GM18520 (cell line): ENCODE results near the gene SHBG.

Source experiments
- ATAC-seq: cut with Tn5 transposase; IDR thresholded peaks from one replicate; pipeline ENCODE4 v1.9.1; 2021; ENCODE audit not compliant: unreplicated experiment

The SHBG gene

DNA sequence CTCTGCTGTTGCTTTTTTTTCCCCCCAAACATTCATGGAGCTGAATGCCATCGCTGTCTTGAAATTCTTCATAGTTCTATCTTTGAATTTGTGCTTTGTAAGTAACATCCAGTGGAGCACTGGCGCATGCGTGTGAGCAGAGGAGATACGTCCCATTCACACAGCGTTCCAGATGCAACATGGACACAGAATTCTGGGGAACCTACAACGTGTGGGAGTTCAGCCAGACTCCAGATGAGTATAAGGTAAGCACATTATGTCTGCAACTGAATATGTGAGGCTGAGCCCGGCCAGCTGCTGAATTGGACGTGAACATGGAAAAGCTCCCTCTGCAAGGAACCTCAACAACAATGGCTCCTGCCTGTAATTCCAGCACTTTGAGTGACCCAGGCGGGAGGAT lies 16.5 kb downstream of the SHBG start:
- ATAC-seq = no peak

DNA sequence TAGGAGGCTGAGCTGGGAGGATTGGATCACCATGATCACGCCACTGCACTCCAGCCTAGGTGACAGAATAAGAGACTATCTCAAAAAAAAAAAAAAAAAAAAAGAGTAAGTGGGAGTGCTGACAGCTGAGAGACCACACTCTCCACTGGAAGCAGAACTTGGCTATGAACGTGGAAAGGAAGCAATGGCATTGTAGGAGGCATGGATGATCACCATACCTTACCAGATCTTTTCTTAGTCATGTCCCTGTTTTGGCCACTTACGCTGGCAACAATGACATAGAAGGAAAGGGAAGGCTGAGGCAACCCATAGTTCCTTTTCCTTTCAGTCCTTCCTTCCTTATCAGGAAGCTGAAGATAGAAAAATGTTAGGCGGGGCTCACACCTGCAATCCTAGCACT lies 17.1 kb downstream of the SHBG start:
- no peak for ATAC-seq

DNA sequence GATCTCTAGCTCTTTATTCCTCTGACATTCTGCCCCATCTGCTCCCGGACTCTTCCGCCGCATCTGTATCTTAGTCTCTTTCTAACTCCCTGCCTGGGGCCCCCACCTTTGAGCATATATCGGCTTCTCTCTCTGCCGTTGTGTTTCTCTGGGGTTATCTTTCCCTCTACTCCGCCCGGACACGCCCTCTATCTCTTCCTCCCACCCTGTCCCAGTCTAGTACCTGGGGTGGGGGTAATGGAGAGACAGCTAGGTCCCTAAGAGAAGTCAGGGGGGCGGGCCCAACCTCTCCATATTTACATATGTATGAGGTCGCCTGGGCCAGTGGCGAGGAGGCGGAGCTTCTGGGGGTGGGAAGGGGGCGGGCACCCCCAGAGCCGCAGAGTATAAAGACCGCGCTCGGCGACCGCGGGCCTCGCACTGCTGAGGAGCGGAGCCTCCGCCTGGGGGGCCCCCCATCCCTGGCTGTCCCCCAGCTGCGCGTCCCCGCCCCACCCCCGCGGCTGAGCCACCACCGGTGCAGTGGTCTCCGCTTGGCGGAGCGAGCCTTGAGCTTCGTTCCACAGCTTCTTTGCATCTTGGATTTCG lies 20.7 kb downstream of the SHBG start, which contains the start of gene ATP1B2:
Gene ATP1B2, plus strand, starts transcription at position 418 of the 588 bp plus-strand sequence. CDS start 593 bp downstream, outside the sequence.
- ATAC-seq = no peak

DNA sequence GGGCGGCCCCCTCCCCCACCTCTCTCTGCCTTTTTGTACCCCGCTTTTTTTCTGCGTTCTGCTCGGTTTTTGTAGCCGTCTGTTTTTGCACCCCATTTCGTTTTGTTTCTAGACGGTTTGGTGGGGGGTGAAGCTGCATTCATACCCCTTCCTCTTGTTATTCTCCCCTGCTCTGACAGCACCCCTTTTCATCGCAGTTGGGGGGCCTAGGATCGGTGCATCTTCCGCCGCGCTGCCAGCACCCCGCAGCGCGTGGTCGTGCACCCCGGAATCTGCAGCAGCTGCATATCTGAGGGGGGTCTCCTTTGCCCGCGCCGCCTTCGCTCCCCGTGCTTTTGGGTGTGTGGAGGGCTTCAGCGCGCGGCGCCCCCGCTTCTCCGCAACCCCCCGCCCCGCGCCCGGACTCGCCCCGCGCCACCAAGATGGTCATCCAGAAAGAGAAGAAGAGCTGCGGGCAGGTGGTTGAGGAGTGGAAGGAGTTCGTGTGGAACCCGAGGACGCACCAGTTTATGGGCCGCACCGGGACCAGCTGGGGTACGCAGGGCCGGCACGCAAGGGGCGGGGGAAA lies 21.2 kb downstream of the SHBG start:
- ATAC-seq = no peak

DNA sequence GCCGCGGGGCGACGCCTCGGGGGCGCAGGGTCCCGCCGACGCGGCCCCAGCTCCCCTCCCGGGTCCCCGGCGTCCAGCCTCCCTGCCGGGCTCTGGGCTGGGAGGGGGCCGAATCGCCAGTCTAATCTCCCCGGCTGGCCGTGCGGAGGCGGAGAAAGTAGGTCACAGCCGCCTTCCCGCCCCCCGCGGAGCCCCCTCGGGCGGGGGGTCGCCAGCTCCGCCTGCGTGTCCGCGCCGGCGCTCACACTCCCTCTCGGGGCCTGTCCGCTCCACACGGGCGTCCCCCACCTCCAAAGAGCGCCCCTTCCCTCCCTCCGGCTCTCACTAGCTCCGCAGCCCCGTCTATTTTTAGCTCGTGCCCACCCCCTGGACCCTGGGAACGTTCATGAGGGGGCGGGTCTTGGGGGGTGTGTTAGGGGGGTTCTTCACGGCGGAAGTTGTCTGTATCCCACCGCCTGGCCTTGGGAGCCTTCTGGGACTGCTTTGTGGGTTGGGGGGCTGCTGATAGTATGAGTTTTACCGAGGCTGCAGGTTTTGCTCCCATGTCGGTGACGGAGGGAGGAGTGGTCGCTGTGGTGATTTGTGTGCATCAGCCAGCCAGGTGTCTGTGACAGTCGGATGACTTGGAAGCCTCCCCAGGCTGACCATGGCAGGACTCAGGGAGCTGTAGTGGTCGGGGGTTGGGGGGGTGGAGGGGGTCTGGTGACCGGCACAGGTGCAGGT lies 21.9 kb downstream of the SHBG start:
- no peak for ATAC-seq

DNA sequence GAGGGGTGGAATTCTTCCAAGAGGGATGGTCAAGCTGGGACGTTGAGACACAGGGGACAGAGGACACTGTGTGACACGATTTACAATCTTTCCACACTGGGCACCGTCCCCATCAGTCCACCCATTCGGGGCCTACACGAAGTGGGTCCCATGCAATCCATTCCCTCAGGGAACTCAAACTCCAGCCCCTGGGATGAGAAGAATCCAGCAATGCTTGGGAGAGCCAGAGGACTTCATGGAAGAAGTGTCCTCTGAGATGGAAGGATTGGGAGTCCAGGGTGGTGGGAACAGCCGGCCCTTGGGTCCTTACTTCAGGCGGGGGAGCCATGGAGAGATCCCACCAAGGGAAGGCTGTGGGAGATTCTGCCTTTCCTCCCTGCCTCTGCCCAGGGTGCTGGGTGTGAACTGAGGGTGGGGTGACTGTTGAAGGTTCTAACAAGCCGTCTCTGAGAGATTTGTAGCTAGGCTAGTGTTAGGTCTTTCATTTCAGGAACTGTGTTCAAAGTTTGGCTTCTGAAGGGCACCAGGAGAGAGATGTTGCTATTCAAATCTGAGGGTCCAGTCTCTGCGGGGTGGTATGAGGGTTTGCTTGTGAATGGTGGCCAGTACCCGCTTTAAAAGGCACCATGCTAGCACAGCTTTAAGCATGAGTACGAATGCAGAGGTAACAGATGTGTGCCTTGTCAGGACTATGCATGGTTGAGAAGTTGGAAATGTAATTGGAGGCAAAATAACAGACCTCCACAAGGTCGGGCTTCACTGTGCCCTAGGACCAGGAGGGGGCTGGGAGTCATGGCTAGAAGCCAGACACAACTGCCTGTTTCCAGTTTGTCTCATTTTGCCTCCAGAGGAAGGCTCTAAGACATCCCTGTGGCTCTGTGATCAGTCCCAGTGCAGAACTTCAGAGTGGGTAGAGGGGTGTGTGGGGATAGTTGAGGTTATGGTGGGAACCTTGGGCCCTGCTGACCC lies 22.7 kb downstream of the SHBG start:
- no peak for ATAC-seq

DNA sequence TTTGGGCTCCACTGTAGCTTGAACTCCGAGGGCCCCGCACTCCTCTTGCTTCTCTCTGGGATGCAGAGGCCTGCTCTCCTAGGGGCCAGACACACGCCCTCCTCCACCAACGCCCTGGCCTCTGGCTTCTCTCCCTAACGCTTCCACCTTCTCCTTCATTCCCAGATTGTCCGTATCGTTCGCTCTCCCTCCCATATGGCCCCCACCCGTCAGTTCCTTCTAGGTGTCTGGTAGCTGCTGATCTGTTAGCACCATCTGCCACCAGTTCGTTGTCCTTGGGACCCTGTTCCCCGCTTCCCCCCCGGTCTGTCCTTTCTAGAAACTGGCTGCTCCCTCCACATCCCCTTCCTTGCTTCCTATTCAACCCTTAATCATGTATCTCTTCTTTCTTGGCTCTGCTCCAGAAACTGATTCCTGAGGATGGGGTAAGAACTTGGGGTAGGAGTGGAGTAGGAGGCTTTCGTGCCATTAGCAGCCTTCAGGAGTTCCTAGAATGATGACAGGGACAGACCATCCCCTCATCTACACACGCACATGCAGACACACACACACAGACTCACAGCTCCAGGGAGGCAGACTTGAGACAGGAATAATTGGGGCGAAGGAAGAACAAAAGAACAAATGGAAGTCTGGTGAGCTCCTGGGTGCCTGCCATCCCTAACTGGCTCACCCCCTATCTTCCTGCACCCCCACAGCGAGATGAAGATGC lies 25.1 kb downstream of the SHBG start:
- no peak for ATAC-seq

DNA sequence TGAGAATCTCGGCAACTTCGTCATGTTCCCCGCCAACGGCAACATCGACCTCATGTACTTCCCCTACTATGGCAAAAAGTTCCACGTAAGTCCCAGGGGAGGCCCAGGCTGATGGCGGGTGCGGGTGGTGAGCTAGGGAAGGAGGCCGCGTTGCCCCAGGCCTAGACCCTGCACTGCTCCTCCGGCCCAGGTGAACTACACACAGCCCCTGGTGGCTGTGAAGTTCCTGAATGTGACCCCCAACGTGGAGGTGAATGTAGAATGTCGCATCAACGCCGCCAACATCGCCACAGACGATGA lies 25.6 kb downstream of the SHBG start:
- ATAC-seq = no peak

DNA sequence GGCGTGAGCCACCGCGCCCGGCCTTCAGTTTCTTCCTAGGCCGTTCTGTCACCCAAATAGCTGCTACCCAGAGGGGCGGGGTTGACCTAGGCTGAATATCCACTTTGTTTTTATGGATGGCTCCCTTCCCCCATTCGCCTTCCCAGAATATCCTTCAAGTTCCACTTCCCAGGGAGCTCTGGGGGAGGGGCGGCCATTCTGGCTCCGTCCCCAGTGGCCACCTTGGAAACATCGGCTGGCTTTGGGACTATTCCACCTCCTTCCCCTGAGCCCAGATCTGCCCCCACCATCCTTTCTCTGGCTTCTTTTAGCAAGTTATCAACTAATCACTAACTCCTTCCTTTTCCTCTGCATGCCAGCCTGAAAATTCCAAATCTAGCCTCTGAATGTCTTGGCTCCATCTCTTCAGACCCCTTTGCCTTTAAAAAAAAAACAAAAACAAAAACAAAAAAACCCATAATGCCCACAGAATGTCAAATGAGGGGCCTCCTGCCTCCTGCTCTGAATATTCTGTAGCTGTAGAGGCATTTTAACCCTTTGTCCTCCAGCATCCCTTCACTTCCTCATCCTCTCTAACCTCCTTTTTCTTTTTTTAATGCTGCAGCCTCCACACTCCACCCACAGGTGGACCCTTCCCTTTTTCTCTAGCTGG lies 27.1 kb downstream of the SHBG start:
- no peak for ATAC-seq

DNA sequence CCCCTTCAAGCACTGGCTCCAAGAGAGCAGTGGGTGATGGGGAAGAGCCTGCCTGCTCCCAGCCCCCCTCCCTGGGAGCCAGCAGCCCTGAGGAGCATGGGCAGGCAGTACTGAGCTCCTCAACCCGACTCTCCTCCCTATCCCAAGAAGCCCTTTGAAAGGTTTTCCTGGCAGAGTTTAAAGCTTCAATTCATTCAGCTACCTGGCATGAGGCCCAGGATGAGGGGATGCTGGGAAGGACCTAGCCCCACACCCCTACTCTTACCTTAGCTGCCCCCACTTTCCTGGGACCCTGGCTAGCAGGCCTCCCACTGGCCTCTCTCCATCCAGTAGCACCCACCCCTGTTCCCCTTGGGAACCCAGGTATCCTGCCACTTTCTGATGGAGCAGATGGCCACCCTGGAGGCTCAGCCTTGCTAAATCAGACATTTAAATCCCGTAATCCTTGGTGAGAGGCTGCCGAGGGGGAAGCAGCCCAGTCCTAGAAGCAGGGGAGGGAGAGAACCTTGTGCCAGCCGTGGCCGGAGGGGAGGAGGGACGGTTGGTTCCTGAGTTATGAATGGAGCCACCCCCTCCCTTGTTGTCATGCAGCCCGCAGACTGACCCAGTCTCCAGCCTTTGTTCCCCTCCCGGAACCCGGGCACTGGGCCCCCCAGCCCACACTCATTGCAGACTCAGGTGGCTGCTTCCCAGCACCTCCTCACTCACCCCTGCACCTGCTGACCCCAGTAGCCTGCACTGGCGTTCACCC lies 37.9 kb downstream of the SHBG start:
- ATAC-seq = no peak

DNA sequence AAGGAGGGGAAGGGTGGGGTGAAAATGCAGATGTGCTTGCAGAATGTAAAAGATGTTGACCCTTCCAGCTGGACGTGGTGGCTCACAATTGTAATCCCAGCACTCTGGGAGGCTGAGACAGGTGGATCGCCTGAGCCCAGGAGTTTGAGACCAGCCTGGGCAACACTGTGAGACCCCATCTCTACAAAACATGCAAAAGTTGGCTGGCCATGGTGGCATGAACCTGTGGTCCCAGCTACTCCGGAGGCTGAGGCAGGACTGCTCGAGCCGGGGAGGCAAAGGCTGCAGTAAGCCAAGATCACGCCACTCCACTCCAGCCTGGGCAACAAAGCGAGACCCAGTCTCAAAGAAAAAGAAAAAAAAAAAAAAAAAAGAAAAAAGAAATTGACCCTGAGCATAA lies 38.5 kb downstream of the SHBG start:
- ATAC-seq = no peak

DNA sequence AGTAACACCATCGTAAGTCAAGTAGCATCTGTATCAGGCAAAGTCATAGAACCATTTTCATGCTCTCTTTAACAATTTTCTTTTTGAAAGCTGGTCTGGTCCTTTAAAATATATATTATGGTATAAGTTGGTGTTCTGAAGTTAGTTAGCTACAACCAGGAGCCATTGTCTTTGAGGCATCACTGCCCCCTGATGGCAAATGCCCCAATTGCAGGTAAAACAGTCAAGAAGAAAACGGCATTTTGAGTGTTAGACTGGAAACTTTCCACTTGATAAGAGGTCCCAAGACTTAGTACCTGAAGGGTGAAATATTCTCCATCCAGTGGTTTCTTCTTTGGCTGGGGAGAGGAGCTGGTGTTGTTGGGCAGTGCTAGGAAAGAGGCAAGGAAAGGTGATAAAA lies 43.3 kb downstream of the SHBG start:
- no peak for ATAC-seq

DNA sequence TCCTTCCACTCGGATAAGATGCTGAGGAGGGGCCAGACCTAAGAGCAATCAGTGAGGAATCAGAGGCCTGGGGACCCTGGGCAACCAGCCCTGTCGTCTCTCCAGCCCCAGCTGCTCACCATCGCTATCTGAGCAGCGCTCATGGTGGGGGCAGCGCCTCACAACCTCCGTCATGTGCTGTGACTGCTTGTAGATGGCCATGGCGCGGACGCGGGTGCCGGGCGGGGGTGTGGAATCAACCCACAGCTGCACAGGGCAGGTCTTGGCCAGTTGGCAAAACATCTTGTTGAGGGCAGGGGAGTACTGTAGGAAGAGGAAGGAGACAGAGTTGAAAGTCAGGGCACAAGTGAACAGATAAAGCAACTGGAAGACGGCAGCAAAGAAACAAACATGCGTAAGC lies 45.0 kb downstream of the SHBG start:
- ATAC-seq = no peak

DNA sequence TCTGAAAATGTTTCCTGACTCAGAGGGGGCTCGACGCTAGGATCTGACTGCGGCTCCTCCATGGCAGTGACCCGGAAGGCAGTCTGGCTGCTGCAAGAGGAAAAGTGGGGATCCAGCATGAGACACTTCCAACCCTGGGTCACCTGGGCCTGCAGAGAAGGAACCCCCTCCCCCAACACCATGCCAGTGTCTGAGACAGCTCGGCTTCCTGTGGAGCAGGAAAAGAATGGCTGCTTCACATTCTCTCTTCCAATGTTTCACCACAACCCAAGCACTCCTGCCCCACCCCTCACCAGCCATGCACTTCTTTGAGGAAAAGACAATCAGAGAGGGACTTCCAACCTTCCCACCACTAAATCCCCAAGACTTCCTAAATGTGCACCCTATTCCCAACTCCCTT lies 46.6 kb downstream of the SHBG start:
- ATAC-seq = no peak

DNA sequence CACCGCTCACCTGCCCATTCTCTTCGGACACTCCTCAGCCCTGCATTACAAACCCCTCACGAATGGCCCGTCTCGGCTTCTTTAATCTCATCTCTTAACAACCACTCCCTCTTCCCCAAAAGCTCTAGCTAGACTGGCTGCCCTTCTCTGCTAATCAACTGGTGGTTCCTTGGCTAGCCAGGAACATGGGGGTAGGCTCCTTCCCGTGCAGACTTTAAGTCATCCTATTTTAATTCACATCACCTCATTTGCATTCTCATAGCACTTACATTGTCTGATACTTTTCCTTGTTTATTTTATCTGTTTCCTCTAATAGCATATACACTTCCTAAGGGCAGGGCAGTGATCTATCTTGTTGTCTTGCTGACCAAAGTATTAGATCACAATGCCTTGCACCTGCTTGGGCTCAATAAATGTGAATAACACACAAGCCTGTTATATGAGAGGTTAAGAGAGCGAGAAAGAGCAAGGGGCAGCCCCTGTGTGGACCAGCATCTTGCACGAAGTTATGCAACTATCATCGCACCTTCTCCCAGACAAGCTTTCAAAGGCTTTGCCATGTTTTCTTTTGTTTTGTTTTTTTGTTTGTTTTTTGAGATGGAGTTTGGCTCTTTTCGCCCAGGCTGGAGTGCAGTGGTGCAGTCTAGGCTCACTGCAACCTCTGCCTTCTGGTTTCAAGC lies 47.6 kb downstream of the SHBG start:
- ATAC-seq = no peak
